Right renal pelvis (tissue), 4 donors: ENCODE results near the gene OXLD1. TPM values are rescaled to one million over a fixed set of nuclear protein-coding genes. Genes with fewer than 3 reads are reported as not detected.

Experiments
- DNase-seq, 4 donors: peaks; one replicate each; pipeline ENCODE4 v3.0.0-alpha.2; 2013; ENCODE audit warnings: low read depth in 4 of 4, low spot score in 3 of 4, missing footprints in 1 of 4
- polyA plus RNA-seq, 4 donors: library from polyadenylated mRNA; unstranded; fragments of 120-200 nt; gene quantifications; one replicate each; pipeline ENCODE4 v1.2.1, GENCODE V29; 2013; ENCODE audit not compliant: insufficient read length in 4 of 4

Gene OXLD1
- polyA plus RNA-seq, 4 donors, result 10.4 to 24.0 (median 15.9) TPM

- peak; percentile 84 to 91 (median 86) for DNase-seq
Measured at GRCh38 chr17:81702934-81703746, 36.7 kb upstream of the OXLD1 start, which contains the start of gene MRPL12. Gene MRPL12, plus strand, starts transcription at chr17:81703367. Its CDS starts 135 bp downstream, at chr17:81703502.

DNA sequence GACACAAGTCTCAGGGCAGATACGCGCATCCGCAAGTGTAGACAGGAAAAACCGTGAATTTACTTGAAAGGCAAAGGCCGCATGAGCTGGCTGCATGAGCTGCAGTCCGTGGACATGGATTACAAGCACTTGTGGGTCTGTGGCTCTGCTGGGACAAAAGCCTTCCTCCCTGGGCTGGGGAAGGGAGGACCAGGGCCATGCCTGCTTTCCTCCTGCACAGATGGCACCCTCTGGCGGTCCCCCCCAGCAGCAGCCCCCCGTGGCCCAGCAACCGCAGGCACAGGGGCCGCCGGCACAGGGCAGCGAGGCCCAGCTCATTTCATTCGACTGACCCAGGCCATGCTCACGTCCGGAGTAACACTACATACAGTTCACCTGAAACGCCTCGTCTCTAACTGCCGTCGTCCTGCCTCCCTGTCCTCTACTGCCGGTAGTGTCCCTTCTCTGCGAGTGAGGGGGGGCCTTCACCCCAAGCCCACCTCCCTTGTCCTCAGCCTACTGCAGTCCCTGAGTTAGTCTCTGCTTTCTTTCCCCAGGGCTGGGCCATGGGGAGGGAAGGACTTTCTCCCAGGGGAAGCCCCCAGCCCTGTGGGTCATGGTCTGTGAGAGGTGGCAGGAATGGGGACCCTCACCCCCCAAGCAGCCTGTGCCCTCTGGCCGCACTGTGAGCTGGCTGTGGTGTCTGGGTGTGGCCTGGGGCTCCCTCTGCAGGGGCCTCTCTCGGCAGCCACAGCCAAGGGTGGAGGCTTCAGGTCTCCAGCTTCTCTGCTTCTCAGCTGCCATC, 35.1 kb upstream of the OXLD1 start:
- DNase-seq, result no peak

- no peak for DNase-seq
Measured at GRCh38 chr17:81700353-81701287, 34.2 kb upstream of the OXLD1 start.

GRCh38 chr17:81697261-81698044, 31.0 kb upstream of the OXLD1 start:
- no peak for DNase-seq

DNA sequence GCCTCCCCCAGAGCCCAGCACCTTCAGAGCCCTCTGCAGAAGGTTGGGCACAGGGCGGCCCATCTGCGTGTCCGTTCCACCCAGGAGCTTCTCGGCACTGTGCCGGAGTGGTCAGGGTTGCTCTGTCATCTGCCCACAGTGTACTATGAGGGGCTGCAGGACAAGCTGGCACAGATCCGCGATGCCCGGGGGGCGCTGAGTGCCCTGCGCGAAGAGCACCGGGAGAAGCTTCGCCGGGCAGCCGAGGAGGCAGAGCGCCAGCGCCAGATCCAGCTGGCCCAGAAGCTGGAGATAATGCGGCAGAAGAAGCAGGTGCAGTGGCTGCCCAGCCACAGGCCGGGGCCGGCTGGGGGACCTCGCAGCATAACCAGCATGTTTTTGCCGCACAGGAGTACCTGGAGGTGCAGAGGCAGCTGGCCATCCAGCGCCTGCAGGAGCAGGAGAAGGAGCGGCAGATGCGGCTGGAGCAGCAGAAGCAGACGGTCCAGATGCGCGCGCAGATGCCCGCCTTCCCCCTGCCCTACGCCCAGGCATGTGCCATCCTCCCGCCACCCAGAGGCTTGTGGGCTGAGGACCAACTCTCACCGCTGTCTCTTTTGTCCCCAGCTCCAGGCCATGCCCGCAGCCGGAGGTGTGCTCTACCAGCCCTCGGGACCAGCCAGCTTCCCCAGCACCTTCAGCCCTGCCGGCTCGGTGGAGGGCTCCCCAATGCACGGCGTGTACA, 30.0 kb upstream of the OXLD1 start:
- no peak for DNase-seq

DNA sequence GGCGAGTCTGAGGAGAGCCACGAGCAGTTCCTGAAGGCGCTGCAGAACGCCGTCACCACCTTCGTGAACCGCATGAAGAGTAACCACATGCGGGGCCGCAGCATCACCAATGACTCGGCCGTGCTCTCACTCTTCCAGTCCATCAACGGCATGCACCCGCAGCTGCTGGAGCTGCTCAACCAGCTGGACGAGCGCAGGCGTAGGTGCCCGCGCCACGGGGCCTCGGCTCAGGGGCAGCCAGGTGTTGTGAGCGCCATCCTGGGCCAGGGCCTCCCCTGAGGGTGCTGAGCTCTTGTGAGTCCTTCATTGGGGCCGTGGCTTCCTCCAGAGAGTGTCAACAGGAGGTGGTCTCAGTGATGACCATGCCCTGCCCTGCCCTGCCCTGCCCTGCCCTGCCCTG, 29.4 kb upstream of the OXLD1 start:
- DNase-seq, result no peak

DNA sequence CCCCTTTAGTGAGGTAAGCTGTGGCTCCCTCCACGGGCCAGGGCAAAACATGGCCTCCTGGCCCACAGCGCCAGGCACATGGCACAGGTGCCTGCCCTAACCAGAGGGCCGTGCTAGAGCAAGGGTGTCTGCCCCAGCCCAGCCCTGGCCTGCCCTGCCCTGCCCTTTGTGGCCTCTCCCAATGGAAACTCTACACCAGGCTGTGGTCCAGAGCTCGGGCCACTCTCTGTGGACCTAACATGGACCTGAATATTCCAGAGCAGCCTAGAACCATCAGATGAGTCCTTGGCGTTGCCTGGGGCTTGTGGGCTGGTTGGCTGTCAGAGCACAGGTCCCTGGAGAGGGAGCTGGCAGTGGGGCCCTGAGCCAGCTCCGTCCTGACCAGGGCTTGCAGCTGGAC, 28.8 kb upstream of the OXLD1 start:
- DNase-seq, result no peak

DNA sequence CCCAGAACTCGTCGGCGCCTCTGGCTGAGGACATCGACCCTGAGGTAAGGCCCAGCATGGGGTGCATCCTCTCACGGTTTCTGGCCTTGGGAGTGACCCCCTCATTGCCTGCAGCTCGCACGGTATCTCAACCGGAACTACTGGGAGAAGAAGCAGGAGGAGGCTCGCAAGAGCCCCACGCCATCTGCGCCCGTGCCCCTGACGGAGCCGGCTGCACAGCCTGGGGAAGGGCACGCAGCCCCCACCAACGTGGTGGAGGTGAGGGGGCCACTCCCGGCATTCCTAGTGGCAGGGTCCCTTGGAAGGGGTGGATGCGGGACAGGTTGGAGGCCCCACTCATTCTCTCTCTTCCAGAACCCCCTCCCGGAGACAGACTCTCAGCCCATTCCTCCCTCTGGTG, 28.4 kb upstream of the OXLD1 start:
- DNase-seq, result no peak

DNA sequence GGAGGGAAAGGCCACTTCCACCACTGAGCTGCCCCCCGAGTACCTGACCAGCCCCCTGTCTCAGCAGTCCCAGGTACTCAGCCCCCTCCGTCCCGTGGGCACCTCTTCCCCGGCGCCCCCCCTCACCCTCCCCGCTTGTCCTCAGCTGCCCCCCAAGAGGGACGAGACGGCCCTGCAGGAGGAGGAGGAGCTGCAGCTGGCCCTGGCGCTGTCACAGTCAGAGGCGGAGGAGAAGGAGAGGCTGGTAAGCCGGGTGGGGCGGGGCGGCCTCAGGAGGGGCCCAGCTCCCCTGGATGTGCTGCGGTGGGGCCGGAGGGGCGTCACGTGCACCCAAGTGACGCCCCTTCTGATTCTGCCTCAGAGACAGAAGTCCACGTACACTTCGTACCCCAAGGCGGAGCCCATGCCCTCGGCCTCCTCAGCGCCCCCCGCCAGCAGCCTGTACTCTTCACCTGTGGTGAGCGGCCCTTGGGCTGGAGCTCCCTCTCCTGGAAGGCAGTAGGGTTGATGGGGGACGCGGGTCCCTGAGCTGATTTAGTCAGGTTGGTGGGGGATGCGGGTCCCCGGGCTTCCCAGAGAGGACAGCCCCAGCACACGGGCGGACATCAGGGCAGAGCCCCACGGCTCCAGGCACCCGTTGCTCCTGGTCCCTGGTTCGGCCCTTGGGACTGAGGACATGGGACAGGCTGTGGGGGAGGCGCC, 27.3 kb upstream of the OXLD1 start:
- DNase-seq, result no peak

- no peak for DNase-seq
Measured at GRCh38 chr17:81691608-81692007, 25.2 kb upstream of the OXLD1 start.

- no peak for DNase-seq
Measured at GRCh38 chr17:81691196-81691595, 24.8 kb upstream of the OXLD1 start.

DNA sequence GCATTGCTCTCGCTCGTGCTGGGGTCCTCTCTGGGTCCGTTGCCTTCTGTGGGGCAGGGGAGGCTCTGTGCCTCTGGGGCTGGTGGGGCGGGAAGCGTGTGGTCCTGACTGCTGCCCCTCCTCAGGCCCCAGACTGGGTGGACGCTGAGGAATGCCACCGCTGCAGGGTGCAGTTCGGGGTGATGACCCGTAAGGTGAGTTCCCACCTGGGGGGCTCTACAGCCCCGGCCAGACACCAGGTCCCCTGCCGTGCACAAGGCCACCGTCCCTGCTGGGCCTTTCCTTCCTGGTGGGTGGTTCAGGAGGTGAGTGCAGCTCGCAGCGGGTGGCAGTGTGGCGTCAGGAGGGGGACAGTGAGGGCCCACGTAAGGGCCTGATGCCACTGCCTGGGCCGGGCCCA, 24.1 kb upstream of the OXLD1 start:
- no peak for DNase-seq

DNA sequence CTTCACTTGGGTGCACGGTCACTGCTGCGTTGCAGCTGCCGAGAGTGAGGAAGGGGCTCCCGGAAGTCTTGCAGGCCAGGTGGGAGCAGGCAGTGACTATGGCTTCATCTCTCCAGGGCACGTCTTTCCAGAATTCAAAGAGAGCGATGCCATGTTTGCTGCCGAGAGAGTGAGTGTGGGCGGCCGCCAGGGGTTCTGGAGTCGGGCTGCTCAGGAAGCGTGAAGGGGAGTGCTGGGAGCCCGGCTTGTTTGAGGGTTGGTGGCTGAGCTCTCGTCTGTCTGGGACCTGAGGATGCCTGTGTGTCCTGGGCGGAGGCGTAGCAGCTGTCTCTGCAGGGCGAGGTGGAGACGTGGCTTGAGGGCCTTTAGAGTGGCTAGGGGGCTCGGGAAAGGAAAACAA, 23.7 kb upstream of the OXLD1 start:
- DNase-seq, result no peak

GRCh38 chr17:81688616-81689015, 22.2 kb upstream of the OXLD1 start:
- DNase-seq, result no peak

- DNase-seq, result no peak
Measured at GRCh38 chr17:81687770-81688541, 21.6 kb upstream of the OXLD1 start.

DNA sequence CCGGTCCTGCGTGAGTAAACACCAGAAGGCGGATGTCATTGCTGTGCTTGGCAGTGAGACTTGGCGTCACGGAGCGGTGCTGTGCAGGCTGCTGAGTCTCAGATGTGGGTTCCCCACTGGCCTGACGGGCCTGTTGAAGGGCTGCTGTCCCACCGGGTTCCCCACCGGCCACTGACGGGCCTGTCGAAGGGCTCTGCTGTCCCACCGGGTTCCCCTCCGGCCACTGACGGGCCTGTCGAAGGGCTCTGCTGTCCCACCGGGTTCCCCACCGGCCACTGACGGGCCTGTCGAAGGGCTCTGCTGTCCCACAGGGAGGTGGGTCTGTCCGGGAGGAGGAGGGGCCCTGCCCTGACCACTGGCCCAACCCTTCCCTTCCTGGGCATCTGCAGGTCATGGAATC, 20.2 kb upstream of the OXLD1 start:
- no peak for DNase-seq

GRCh38 chr17:81685108-81685507, 18.7 kb upstream of the OXLD1 start:
- DNase-seq, result no peak

GRCh38 chr17:81684442-81684911, 18.1 kb upstream of the OXLD1 start:
- no peak for DNase-seq
